ENCODE results near the gene S100A11. TPM values are rescaled to one million over a fixed set of nuclear protein-coding genes. Genes with fewer than 3 reads are reported as not detected.

S100A11 gene
- total RNA-seq, 1 donor from 2014 or later: 358 TPM

DNA sequence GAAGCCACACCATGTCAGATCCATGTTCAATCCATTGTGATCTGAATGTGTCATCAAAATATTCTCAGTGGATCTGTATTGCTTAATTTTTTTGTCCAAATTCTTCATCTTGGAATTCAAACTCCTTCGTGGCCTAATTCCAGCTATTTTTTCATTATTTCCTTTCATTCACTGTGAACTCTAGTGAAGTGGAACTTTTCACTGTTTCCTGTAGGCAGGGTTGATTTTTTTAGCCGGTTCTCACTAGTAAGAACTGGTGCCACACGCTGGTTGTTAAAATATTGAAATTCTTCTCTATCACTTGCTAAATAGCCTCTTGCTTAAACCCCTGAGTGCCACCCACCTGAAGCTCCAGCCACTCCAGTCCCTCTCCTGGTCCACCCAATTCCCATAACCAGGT, 7.6 kb upstream of the S100A11 start:
- Mint-ChIP-seq H3K9me3 (no peaks in the 10 kb centered on the region), H3K27me3 (ENCODE audit: low read depth) (no peaks in the 10 kb centered on the region), H3K4me1 (peaks cover 19% of the 10 kb centered on the region), H3K27ac (no peak overlapping the region), H3K4me3 (no peak overlapping the region), H3K36me3 (no peaks in the 10 kb centered on the region)
- TF ChIP-seq, protein P1, sequence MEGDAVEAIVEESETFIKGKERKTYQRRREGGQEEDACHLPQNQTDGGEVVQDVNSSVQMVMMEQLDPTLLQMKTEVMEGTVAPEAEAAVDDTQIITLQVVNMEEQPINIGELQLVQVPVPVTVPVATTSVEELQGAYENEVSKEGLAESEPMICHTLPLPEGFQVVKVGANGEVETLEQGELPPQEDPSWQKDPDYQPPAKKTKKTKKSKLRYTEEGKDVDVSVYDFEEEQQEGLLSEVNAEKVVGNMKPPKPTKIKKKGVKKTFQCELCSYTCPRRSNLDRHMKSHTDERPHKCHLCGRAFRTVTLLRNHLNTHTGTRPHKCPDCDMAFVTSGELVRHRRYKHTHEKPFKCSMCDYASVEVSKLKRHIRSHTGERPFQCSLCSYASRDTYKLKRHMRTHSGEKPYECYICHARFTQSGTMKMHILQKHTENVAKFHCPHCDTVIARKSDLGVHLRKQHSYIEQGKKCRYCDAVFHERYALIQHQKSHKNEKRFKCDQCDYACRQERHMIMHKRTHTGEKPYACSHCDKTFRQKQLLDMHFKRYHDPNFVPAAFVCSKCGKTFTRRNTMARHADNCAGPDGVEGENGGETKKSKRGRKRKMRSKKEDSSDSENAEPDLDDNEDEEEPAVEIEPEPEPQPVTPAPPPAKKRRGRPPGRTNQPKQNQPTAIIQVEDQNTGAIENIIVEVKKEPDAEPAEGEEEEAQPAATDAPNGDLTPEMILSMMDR (IDR thresholded peaks at IDR 0.05; ENCODE audit: unreplicated experiment): no peak
- DNase-seq (ENCODE audit: low spot score in 2 of 2, unreplicated experiment in 2 of 2): no peak

DNA sequence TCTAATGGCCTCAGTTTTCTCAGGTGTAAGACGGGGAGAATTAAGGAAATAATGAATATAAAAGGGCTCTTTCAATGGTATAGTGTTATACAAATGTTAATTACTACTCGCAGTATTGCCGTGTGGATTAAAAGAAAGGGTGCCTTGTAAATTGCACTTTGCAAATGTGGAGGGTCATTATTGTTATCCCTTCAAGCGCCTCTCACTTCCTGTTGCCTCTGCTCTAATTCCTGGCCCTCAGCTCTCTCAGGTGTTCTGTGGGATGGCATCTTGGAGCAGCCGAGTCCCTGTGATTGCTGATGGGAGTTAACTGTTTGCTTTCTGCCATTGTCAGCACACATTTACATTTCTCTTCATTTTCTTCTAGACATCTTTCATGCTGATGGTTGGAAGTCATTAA, 7.1 kb upstream of the S100A11 start:
- TF ChIP-seq, protein P1 (IDR thresholded peaks at IDR 0.05; ENCODE audit: unreplicated experiment): no peak
- no peaks in the 10 kb centered on the region for H3K27me3 Mint-ChIP-seq (ENCODE audit: low read depth)
- H3K9me3 Mint-ChIP-seq: no peaks in the 10 kb centered on the region
- H3K4me1 Mint-ChIP-seq: peaks cover 19% of the 10 kb centered on the region
- no peak overlapping the region for H3K27ac Mint-ChIP-seq
- no peak for DNase-seq (ENCODE audit: low spot score in 2 of 2, unreplicated experiment in 2 of 2)
- no peak overlapping the region for H3K4me3 Mint-ChIP-seq
- no peaks in the 10 kb centered on the region for H3K36me3 Mint-ChIP-seq

DNA sequence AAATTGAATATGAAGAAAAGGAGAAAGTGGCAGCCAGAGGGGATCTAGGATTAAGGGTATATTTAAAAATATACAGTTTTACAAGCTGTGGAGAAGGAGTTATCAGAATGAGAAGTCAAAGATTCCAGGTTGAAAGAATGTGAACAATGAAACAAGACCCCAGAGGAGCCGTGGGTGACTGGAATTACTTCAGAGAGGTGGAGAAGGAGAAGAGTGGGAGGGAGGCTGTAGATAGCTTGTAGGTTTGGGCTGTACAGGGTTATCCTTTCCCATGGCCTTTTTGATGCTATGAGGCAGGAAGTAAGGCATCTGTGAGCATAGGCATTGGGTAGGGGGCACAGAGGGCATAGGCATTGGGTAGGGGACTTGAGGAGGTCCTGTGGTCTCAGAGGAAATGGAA, 5.2 kb upstream of the S100A11 start:
- no peak overlapping the region for H3K27ac Mint-ChIP-seq
- DNase-seq (ENCODE audit: low spot score in 2 of 2, unreplicated experiment in 2 of 2): no peak
- no peaks in the 10 kb centered on the region for H3K27me3 Mint-ChIP-seq (ENCODE audit: low read depth)
- TF ChIP-seq, protein P1 (IDR thresholded peaks at IDR 0.05; ENCODE audit: unreplicated experiment): no peak
- H3K9me3 Mint-ChIP-seq: no peaks in the 10 kb centered on the region
- H3K4me3 Mint-ChIP-seq: no peak overlapping the region
- H3K36me3 Mint-ChIP-seq: no peaks in the 10 kb centered on the region
- peaks cover 16% of the 10 kb centered on the region for H3K4me1 Mint-ChIP-seq

DNA sequence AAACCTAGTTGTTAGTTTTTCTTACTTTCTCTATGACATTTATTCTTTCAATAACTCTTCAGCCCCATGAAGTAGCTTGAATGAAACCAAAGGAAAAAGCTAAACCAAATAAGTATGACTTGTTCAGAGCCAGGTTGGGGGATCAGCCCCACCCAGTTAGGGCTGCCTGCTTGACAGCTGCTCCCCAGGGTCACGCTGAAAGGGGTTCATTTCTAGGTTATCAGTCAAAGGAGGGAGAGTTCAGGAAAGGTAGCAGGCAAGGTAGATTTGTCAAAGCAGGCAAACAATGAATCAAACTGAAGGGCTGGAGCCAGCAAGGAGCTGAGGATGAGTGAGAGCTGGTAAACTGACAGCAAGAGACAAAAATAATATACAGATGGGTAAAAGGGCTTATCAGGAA, 3.1 kb upstream of the S100A11 start:
- TF ChIP-seq, protein P1 (IDR thresholded peaks at IDR 0.05; ENCODE audit: unreplicated experiment): no peak
- Mint-ChIP-seq H3K27ac (no peak overlapping the region), H3K4me3 (no peak overlapping the region), H3K9me3 (no peaks in the 10 kb centered on the region), H3K36me3 (no peaks in the 10 kb centered on the region), H3K27me3 (ENCODE audit: low read depth) (no peaks in the 10 kb centered on the region), H3K4me1 (peaks cover 27% of the 10 kb centered on the region)
- no peak for DNase-seq (ENCODE audit: low spot score in 2 of 2, unreplicated experiment in 2 of 2)

DNA sequence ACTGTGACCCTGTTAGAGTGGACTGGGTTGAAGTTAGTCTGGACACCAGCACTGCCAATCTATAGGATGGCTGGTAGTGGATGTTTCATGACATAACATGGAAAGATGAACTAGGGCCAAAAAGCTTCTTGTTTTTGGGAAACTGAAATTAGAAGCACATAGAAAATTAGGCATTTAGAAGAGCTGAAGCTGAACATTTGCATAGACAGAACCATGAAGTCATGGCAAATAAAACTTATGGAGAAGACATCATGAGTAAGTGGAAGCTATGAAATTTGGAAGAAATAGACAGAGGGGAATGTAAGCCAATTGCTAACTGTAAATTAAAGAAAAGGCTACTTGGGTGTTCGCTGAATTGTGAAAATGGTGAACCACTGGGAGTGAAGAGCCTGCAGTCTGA, 2.7 kb upstream of the S100A11 start:
- TF ChIP-seq, protein P1 (IDR thresholded peaks at IDR 0.05; ENCODE audit: unreplicated experiment): no peak
- no peak overlapping the region for H3K4me3 Mint-ChIP-seq
- no peak for DNase-seq (ENCODE audit: low spot score in 2 of 2, unreplicated experiment in 2 of 2)
- H3K36me3 Mint-ChIP-seq: no peaks in the 10 kb centered on the region
- H3K9me3 Mint-ChIP-seq: no peaks in the 10 kb centered on the region
- H3K4me1 Mint-ChIP-seq: peaks cover 30% of the 10 kb centered on the region
- H3K27ac Mint-ChIP-seq: no peak overlapping the region
- no peaks in the 10 kb centered on the region for H3K27me3 Mint-ChIP-seq (ENCODE audit: low read depth)

DNA sequence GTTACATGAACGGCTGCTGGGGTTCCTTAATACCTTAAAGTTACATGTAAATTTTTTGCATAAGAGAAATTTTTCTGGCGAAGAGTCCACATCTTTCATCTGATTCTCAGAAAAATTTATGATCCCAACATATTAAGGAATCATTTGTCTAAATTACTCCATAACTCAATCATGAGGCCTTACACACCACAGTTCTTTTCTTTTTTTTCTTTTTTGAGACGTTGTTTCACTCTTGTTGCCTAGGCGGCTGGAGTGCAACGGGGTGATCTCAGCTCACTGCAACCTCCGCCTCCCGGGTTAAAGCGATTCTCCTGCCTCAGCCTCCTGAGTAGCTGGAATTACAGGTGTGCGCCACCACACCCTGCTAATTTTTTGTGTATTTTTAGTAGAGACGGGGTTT, 2.1 kb upstream of the S100A11 start:
- H3K4me1 Mint-ChIP-seq: peaks cover 32% of the 10 kb centered on the region
- H3K27ac Mint-ChIP-seq: peak overlapping the region; percentile 70
- TF ChIP-seq, protein P1 (IDR thresholded peaks at IDR 0.05; ENCODE audit: unreplicated experiment): no peak
- no peak overlapping the region for H3K4me3 Mint-ChIP-seq
- H3K27me3 Mint-ChIP-seq (ENCODE audit: low read depth): no peaks in the 10 kb centered on the region
- no peaks in the 10 kb centered on the region for H3K36me3 Mint-ChIP-seq
- no peaks in the 10 kb centered on the region for H3K9me3 Mint-ChIP-seq
- DNase-seq (ENCODE audit: low spot score in 2 of 2, unreplicated experiment in 2 of 2): no peak

Measured in mesothelial cell of epicardium (in vitro differentiated cells).